Tibial nerve (tissue), 4 donors: ENCODE data around the gene CD55.

Experiments used
- EP300 ChIP-seq, 2 donors: sonication (generic); formaldehyde crosslinking; IDR thresholded peaks; one replicate each; pipeline ENCODE4 v1.6.1; 2017; ENCODE audit warnings: antibody characterized with exemption in 2 of 2, mild to moderate bottlenecking in 1 of 2
- TF ChIP-seq, protein P1 (sequence below), 5 experiments: fragments of 200-600 bp in 3 of 5; fragments of 450-650 bp in 2 of 5; sonication (generic) in 3 of 5; IDR thresholded peaks; one replicate each; pipeline ENCODE4 v1.5.1; 2016 to 2019; ENCODE audit warnings: antibody characterized with exemption in 5 of 5, mild to moderate bottlenecking in 3 of 5, moderate library complexity in 2 of 5

DNA sequence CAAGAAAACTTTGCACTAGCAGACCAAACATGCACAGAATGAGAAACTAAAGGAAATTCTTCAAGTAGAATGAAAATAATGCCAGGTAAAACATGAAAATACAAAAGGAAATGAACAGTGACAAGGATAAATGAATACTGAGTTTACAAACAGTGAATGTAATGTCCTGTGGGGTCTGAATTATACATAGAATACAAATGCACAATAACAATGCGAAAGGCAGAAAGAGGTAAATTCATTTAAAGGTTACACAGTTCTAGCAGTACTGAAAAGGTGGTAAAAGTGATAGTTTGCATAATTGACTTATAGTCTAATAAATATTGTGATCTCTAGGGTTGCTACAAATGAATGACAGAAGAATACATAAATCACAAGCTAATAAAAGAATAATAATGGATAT lies 12.9 kb downstream of the CD55 start:
- TF ChIP-seq, protein P1, sequence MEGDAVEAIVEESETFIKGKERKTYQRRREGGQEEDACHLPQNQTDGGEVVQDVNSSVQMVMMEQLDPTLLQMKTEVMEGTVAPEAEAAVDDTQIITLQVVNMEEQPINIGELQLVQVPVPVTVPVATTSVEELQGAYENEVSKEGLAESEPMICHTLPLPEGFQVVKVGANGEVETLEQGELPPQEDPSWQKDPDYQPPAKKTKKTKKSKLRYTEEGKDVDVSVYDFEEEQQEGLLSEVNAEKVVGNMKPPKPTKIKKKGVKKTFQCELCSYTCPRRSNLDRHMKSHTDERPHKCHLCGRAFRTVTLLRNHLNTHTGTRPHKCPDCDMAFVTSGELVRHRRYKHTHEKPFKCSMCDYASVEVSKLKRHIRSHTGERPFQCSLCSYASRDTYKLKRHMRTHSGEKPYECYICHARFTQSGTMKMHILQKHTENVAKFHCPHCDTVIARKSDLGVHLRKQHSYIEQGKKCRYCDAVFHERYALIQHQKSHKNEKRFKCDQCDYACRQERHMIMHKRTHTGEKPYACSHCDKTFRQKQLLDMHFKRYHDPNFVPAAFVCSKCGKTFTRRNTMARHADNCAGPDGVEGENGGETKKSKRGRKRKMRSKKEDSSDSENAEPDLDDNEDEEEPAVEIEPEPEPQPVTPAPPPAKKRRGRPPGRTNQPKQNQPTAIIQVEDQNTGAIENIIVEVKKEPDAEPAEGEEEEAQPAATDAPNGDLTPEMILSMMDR (IDR thresholded peaks at IDR 0.05), result no peak
- TF ChIP-seq EP300 (IDR thresholded peaks at IDR 0.05), result no peak
